Uterus (tissue), 2 donors: ENCODE data around the gene SLC8A2.

Experiments
- CTCF ChIP-seq, 4 experiments: fragments of 200-600 bp in 2 of 4; fragments of 450-650 bp in 2 of 4; sonication (generic) in 2 of 4; IDR thresholded peaks; one replicate each; pipeline ENCODE4 v1.5.1; 2016 to 2019; ENCODE audit warnings: antibody characterized with exemption in 4 of 4, mild to moderate bottlenecking in 2 of 4, moderate library complexity in 1 of 4
- POLR2A ChIP-seq, 2 donors: fragments of 450-650 bp; IDR thresholded peaks; one replicate each; pipeline ENCODE4 v1.6.1; 2016; ENCODE audit warnings: antibody characterized with exemption in 2 of 2, mild to moderate bottlenecking in 1 of 2, moderate library complexity in 1 of 2

- no peak for TF ChIP-seq CTCF (IDR thresholded peaks at IDR 0.05)
- no peak for TF ChIP-seq POLR2A (IDR thresholded peaks at IDR 0.05)
Measured at GRCh38 chr19:47423203-47423882, 48.4 kb downstream of the SLC8A2 start.
